Neural cell (in vitro differentiated cells): ENCODE results near the gene ACOT13. TPM values are rescaled to one million over a fixed set of nuclear protein-coding genes. Genes with fewer than 3 reads are reported as not detected.

ENCODE experiments used
- H2AFZ ChIP-seq: fragments of 200-600, 300-800 bp; sonication (generic), shearing (Covaris generic); 2 replicates; pipeline ENCODE4 v1.6.0; 2014; ENCODE audit warnings: low read depth, mild to moderate bottlenecking, antibody characterized with exemption, low read length, moderate library complexity
- H3F3A ChIP-seq: fragments of 200-600 bp; shearing (Covaris generic); 2 replicates; pipeline ENCODE4 v1.6.1; 2016; ENCODE audit warnings: mild to moderate bottlenecking, moderate library complexity, mixed read lengths, antibody characterized with exemption, low read length; ENCODE audit not compliant: insufficient read depth, poor library complexity, severe bottlenecking
- H3K27ac ChIP-seq: fragments of 200-600, 300-800 bp; sonication (generic), shearing (Covaris generic); 2 replicates; pipeline ENCODE4 v1.5.1; 2014; ENCODE audit warnings: mild to moderate bottlenecking, low read length, moderate library complexity
- H3K27me3 ChIP-seq: fragments of 300-800, 200-600 bp; sonication (generic), shearing (Covaris generic); 2 replicates; pipeline ENCODE4 v1.6.0; 2014; ENCODE audit warnings: mild to moderate bottlenecking, low read depth, low read length, moderate library complexity; ENCODE audit not compliant: insufficient read depth
- H3K36me3 ChIP-seq: fragments of 300-800, 200-600 bp; sonication (generic), shearing (Covaris generic); 2 replicates; pipeline ENCODE4 v1.5.1; 2014; ENCODE audit warnings: mild to moderate bottlenecking, antibody characterized with exemption, low read length, moderate library complexity; ENCODE audit not compliant: insufficient read depth
- H3K4me2 ChIP-seq: fragments of 300-800, 200-600 bp; sonication (generic), shearing (Covaris generic); 2 replicates; pipeline ENCODE4 v1.6.0; 2014; ENCODE audit warnings: mild to moderate bottlenecking, low read length
- H3K4me3 ChIP-seq: fragments of 300-800, 200-600 bp; sonication (generic), shearing (Covaris generic); 2 replicates; pipeline ENCODE4 v1.5.1; 2014; ENCODE audit warnings: mild to moderate bottlenecking, low read length, moderate library complexity
- H3K79me2 ChIP-seq: fragments of 200-600 bp; shearing (Covaris generic); replicated peaks from 2 replicates; pipeline ENCODE4 v1.6.0; 2014; ENCODE audit warnings: mild to moderate bottlenecking, low read length, moderate library complexity; ENCODE audit not compliant: insufficient read depth
- H3K9ac ChIP-seq: fragments of 300-800, 200-600 bp; sonication (generic), shearing (Covaris generic); 2 replicates; pipeline ENCODE4 v1.6.1; 2016; ENCODE audit warnings: mild to moderate bottlenecking, low read length, mixed read lengths
- H3K9me2 ChIP-seq: fragments of 200-600 bp; shearing (Covaris generic); 2 replicates; pipeline ENCODE4 v1.6.1; 2016; ENCODE audit warnings: mild to moderate bottlenecking, low read length, mixed read lengths; ENCODE audit not compliant: insufficient read depth
- H3K9me3 ChIP-seq: fragments of 200-600, 300-800 bp; sonication (generic), shearing (Covaris generic); 2 replicates; pipeline ENCODE4 v1.6.1; 2016; ENCODE audit warnings: mild to moderate bottlenecking, mixed run types, low read length, moderate library complexity, mixed read lengths
- H4K20me1 ChIP-seq: fragments of 200-600 bp; shearing (Covaris generic); 2 replicates; pipeline ENCODE4 v1.6.1; 2016; ENCODE audit warnings: mild to moderate bottlenecking, mixed run types; ENCODE audit not compliant: insufficient read depth
- CTCF ChIP-seq: fragments of 450-650 bp; IDR thresholded peaks from 2 replicates; pipeline ENCODE4 v1.5.1; 2014; ENCODE audit warnings: antibody characterized with exemption, mild to moderate bottlenecking, moderate library complexity; ENCODE audit not compliant: poor library complexity, severe bottlenecking
- EP300 ChIP-seq: fragments of 450-650 bp; conservative IDR thresholded peaks from 2 replicates; pipeline ENCODE4 v1.6.1; 2014; ENCODE audit warnings: antibody characterized with exemption, mild to moderate bottlenecking, moderate library complexity; ENCODE audit not compliant: poor library complexity, severe bottlenecking
- EZH2 ChIP-seq: fragments of 200-600, 300-800 bp; shearing (Covaris generic), sonication (generic); IDR thresholded peaks from 2 replicates; pipeline ENCODE4 v1.6.1; 2014; ENCODE audit warnings: antibody characterized with exemption, low read length, borderline replicate concordance, mild to moderate bottlenecking; ENCODE audit not compliant: insufficient read depth, poor library complexity, severe bottlenecking
- MXI1 ChIP-seq: fragments of 450-650 bp; conservative IDR thresholded peaks from 2 replicates; pipeline ENCODE4 v1.6.1; 2014; ENCODE audit warnings: antibody characterized with exemption, mild to moderate bottlenecking; ENCODE audit not compliant: poor library complexity, severe bottlenecking
- POLR2AphosphoS5 ChIP-seq: IDR thresholded peaks from 2 replicates; pipeline ENCODE4 v1.6.1; 2012
- RAD21 ChIP-seq: fragments of 450-650 bp; conservative IDR thresholded peaks from 2 replicates; pipeline ENCODE4 v1.6.1; 2014; ENCODE audit warnings: antibody characterized with exemption, mild to moderate bottlenecking, moderate library complexity
- REST ChIP-seq: IDR thresholded peaks from 2 replicates; pipeline ENCODE4 v1.6.1; 2012; ENCODE audit warnings: borderline replicate concordance
- SMC3 ChIP-seq: fragments of 450-650 bp; conservative IDR thresholded peaks from 2 replicates; pipeline ENCODE4 v1.6.1; 2014; ENCODE audit warnings: antibody characterized with exemption, mild to moderate bottlenecking, moderate library complexity; ENCODE audit not compliant: poor library complexity
- TAF1 ChIP-seq: IDR thresholded peaks from 2 replicates; pipeline ENCODE4 v1.6.1; 2012; ENCODE audit warnings: low read depth
- polyA plus RNA-seq: library from polyadenylated mRNA; depleted of rRNA; stranded (reverse); fragments of >200 nt; gene quantifications from 2 replicates; pipeline ENCODE4 v1.2.3, GENCODE V29; 2014

ACOT13 gene
- polyA plus RNA-seq, 1 donor from 2014 or later = 9.9 TPM

GRCh38 chr6:24699521-24700359, 32.9 kb downstream of the ACOT13 start:
- H3K4me2 ChIP-seq = no peak overlapping the region
- H3K27ac ChIP-seq = no peak overlapping the region
- H3K79me2 ChIP-seq = no peaks in the 10 kb centered on the region

GRCh38 chr6:24702720-24703282, 35.9 kb downstream of the ACOT13 start:
- H2AFZ ChIP-seq = no peak overlapping the region
- no peak overlapping the region for H3K27ac ChIP-seq
- H3F3A ChIP-seq = no peaks in the 10 kb centered on the region
- H3K9me3 ChIP-seq = no peaks in the 10 kb centered on the region
- TF ChIP-seq MXI1 (no peak), CTCF (no peak), EP300 (no peak), TAF1 (no peak), POLR2AphosphoS5 (no peak), REST (no peak), EZH2 (no peak), RAD21 (no peak), SMC3 (no peak)
- H3K4me3 ChIP-seq = no peak overlapping the region
- no peaks in the 10 kb centered on the region for H3K9me2 ChIP-seq
- no peak overlapping the region for H3K9ac ChIP-seq
- H3K79me2 ChIP-seq = no peaks in the 10 kb centered on the region
- H3K27me3 ChIP-seq = no peaks in the 10 kb centered on the region
- H3K36me3 ChIP-seq = peaks cover 11% of the 10 kb centered on the region
- no peak overlapping the region for H3K4me2 ChIP-seq
- H4K20me1 ChIP-seq = no peaks in the 10 kb centered on the region

More at GRCh38 chr6:24699521-24700359, 32.9 kb downstream of the ACOT13 start:
- Histone ChIP-seq H3K9me3 (no peaks in the 10 kb centered on the region), H3F3A (no peaks in the 10 kb centered on the region), H3K27me3 (no peaks in the 10 kb centered on the region), H3K4me3 (no peak overlapping the region), H3K9ac (no peak overlapping the region), H3K36me3 (peaks cover 6% of the 10 kb centered on the region), H4K20me1 (no peaks in the 10 kb centered on the region), H3K9me2 (no peaks in the 10 kb centered on the region), H2AFZ (no peak overlapping the region)
- no peak for TF ChIP-seq SMC3
- no peak for TF ChIP-seq TAF1
- TF ChIP-seq EP300 = no peak
